OCI-LY7 (cell line): ENCODE measurements around the gene SESN3.

ENCODE experiments used
- EZH2phosphoT487 ChIP-seq: fragments of 200-600 bp; sonication (generic); IDR thresholded peaks from 2 replicates; pipeline ENCODE4 v1.6.1; 2018; ENCODE audit warnings: low read depth, borderline replicate concordance, mild to moderate bottlenecking, mixed run types, antibody characterized with exemption, low read length, moderate library complexity, mixed read lengths
- TF ChIP-seq, protein P1 (sequence below): fragments of 200-600 bp; sonication (generic); conservative IDR thresholded peaks from 2 replicates; pipeline ENCODE4 v1.5.1; 2014; ENCODE audit warnings: mild to moderate bottlenecking, antibody characterized with exemption, low read length, moderate library complexity, mixed read lengths

DNA sequence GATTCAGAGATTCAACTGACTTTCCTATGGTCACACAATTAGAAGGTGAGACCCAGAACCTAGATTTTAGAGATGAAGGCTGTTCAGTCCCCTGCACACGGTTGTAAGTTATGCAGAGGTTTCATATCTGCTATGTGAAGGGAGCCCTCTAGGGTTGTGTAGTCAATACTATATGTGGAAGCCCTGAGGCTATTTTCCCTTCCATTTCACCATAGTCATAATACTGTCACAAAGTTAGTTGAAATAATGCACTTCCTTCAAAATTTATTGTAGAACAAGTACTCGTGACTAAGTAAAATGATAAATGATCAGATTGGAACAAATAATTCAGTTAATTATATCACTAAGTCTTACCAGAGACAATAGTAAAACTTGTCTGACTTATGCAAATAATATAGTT, 92.6 kb downstream of the SESN3 start:
- TF ChIP-seq, protein P1, sequence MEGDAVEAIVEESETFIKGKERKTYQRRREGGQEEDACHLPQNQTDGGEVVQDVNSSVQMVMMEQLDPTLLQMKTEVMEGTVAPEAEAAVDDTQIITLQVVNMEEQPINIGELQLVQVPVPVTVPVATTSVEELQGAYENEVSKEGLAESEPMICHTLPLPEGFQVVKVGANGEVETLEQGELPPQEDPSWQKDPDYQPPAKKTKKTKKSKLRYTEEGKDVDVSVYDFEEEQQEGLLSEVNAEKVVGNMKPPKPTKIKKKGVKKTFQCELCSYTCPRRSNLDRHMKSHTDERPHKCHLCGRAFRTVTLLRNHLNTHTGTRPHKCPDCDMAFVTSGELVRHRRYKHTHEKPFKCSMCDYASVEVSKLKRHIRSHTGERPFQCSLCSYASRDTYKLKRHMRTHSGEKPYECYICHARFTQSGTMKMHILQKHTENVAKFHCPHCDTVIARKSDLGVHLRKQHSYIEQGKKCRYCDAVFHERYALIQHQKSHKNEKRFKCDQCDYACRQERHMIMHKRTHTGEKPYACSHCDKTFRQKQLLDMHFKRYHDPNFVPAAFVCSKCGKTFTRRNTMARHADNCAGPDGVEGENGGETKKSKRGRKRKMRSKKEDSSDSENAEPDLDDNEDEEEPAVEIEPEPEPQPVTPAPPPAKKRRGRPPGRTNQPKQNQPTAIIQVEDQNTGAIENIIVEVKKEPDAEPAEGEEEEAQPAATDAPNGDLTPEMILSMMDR = peak; percentile 81
- no peak for TF ChIP-seq EZH2phosphoT487
